Measurements from ENCODE around the gene RAB41. TPM values are rescaled to one million over a fixed set of nuclear protein-coding genes. Genes with fewer than 3 reads are reported as not detected.
"Not testable (repeated sequence)": the region's sequence is repeated elsewhere in the genome, so short reads cannot be mapped to it uniquely, and the experiment has no call there.

RAB41 gene
- total and polyA plus RNA-seq, 2 donors (not counting 3 experiments of a cell fraction or from before 2014, with no cell fraction given) = not detected

- dilution Hi-C loops (cut with MboI; ENCODE audit: extremely low pct_ligation_motif_present, low sequenced_read_pairs) (no loop called here), intact Hi-C loops (cut with micrococcal nuclease) (no loop called here)
- Histone ChIP-seq H4K20me1 (replicated peaks; ENCODE audit: control insufficient read depth, extremely low read depth, insufficient read depth, low read length) (no peaks in the 10 kb centered on the region), H3K4me3 (replicated peaks in 1 of 3; ENCODE audit: insufficient read depth in 1 of 3, low read depth in 1 of 3, low read length in 3 of 3) (no peak within 1 kb of the TSS), H3K9me3 (replicated peaks; ENCODE audit: control insufficient read depth, insufficient read depth, low read length) (no peaks in the 10 kb centered on the region), H3K79me2 (ENCODE audit: control insufficient read depth, insufficient read depth, low read length) (no peaks in the 10 kb centered on the region), H3K36me3 (ENCODE audit: control insufficient read depth in 2 of 2, extremely low read depth in 1 of 2, insufficient read depth in 2 of 2, low read length in 2 of 2) (no peaks in the 10 kb centered on the region), H2AFZ (ENCODE audit: low read depth, low read length) (no peak within 1 kb of the TSS), H3K4me2 (ENCODE audit: insufficient read depth, low read length) (no peak within 1 kb of the TSS), H3K9me1 (replicated peaks; ENCODE audit: control insufficient read depth, extremely low read depth, insufficient read depth, low read length) (no peaks in the 10 kb centered on the region), H3K4me1 (ENCODE audit: control insufficient read depth, extremely low read depth, insufficient read depth, low read length) (no peaks in the 10 kb centered on the region), H3K27ac (ENCODE audit: insufficient read depth, low read depth, low read length) (no peak within 1 kb of the TSS), H3K27me3 (ENCODE audit: control insufficient read depth in 2 of 2, insufficient read depth in 2 of 2, low read length in 2 of 2) (no peaks in the 10 kb centered on the region), H3K9ac (replicated peaks; ENCODE audit: extremely low read depth, insufficient read depth, low read length) (no peak within 1 kb of the TSS)
- TF ChIP-seq CTCF (IDR thresholded peaks at IDR 0.05; ENCODE audit: extremely low read depth in 1 of 2, insufficient read depth in 1 of 2, low read depth in 1 of 2, low read length in 2 of 2) = no peak
- TF ChIP-seq JUN (IDR thresholded peaks at IDR 0.05; ENCODE audit: borderline replicate concordance, insufficient read depth, insufficient read length, low read depth) = no peak
- TF ChIP-seq POLR2AphosphoS5 (IDR thresholded peaks at IDR 0.05; ENCODE audit: insufficient read depth, low read depth, low read length) = no peak
- DNase-seq (ENCODE audit: low read depth, low spot score) = no peak
- FAIRE-seq = no peak
- no TSS peak for BruUV-seq (replicated peaks)
- CTCF ChIA-PET = no interaction called here
- POLR2A ChIA-PET = no interaction called here
Observed at GRCh38 chrX:70268034-70268433, 13.9 kb upstream of the RAB41 start, which contains the start of gene ARR3. Gene ARR3, plus strand, starts transcription at chrX:70268334. Its CDS starts 1,052 bp downstream, at chrX:70269386.

- H3K4me1 ChIP-seq (ENCODE audit: control insufficient read depth, extremely low read depth, insufficient read depth, low read length); H3K9me3 ChIP-seq (replicated peaks; ENCODE audit: control insufficient read depth, insufficient read depth, low read length); FAIRE-seq; H3K9ac ChIP-seq (replicated peaks; ENCODE audit: extremely low read depth, insufficient read depth, low read length); dilution Hi-C loops (cut with MboI; ENCODE audit: extremely low pct_ligation_motif_present, low sequenced_read_pairs); intact Hi-C loops (cut with micrococcal nuclease); H3K27me3 ChIP-seq (ENCODE audit: control insufficient read depth in 2 of 2, insufficient read depth in 2 of 2, low read length in 2 of 2); DNase-seq (ENCODE audit: low read depth, low spot score); H3K4me3 ChIP-seq (replicated peaks in 1 of 3; ENCODE audit: insufficient read depth in 1 of 3, low read depth in 1 of 3, low read length in 3 of 3); H2AFZ ChIP-seq (ENCODE audit: low read depth, low read length); BruUV-seq (replicated peaks); H3K79me2 ChIP-seq (ENCODE audit: control insufficient read depth, insufficient read depth, low read length); H3K27ac ChIP-seq (ENCODE audit: insufficient read depth, low read depth, low read length); POLR2A ChIA-PET; H4K20me1 ChIP-seq (replicated peaks; ENCODE audit: control insufficient read depth, extremely low read depth, insufficient read depth, low read length); H3K4me2 ChIP-seq (ENCODE audit: insufficient read depth, low read length); H3K36me3 ChIP-seq (ENCODE audit: control insufficient read depth in 2 of 2, extremely low read depth in 1 of 2, insufficient read depth in 2 of 2, low read length in 2 of 2); H3K9me1 ChIP-seq (replicated peaks; ENCODE audit: control insufficient read depth, extremely low read depth, insufficient read depth, low read length): not testable (repeated sequence)
- CTCF ChIA-PET = interaction anchor here (1.0 kb wide), 1 partner anchor 16 kb away, joined by 5 read pairs; the partner anchor contains the start of genes KIF4A and PDZD11
Observed at GRCh38 chrX:70274029-70274428, 7.9 kb upstream of the RAB41 start.
